ENCODE data around the gene CORO2B. TPM values are rescaled to one million over a fixed set of nuclear protein-coding genes. Genes with fewer than 3 reads are reported as not detected.

Gene CORO2B
- total and polyA plus RNA-seq, 2 experiments from 2014 or later, result 1.6 to 4.6 TPM

GRCh38 chr15:68593828-68594532 lies 15.2 kb downstream of the CORO2B start:
- H3K4me1 Mint-ChIP-seq, result peaks cover 31% of the 10 kb centered on the region
- Histone ChIP-seq H3K27ac (ENCODE audit: low read depth) (no peak overlapping the region), H3K27me3 (ENCODE audit: insufficient read depth) (no peaks in the 10 kb centered on the region), H3K36me3 (ENCODE audit: insufficient read depth) (no peaks in the 10 kb centered on the region), H3K79me2 (replicated peaks; ENCODE audit: insufficient read depth) (no peaks in the 10 kb centered on the region), H3K4me2 (no peak overlapping the region), H3K4me1 (ENCODE audit: insufficient read depth) (peaks cover 6% of the 10 kb centered on the region; the same call in 1 of the 2 replicates), H2AFZ (no peak overlapping the region), H3F3A (replicated peaks; ENCODE audit: low read depth) (no peaks in the 10 kb centered on the region), H4K20me1 (replicated peaks; ENCODE audit: insufficient read depth) (no peaks in the 10 kb centered on the region), H3K9me2 (ENCODE audit: insufficient read depth) (no peaks in the 10 kb centered on the region), H3K4me3 (no peak overlapping the region)
- ATAC-seq (no peak), DNase-seq (ENCODE audit: low spot score) (no peak)
- no peaks in the 10 kb centered on the region for H3K36me3 Mint-ChIP-seq (ENCODE audit: low read depth)
- H3K27me3 Mint-ChIP-seq (ENCODE audit: insufficient read depth, low read depth, poor library complexity), result peaks cover 9% of the 10 kb centered on the region
- H3K4me3 Mint-ChIP-seq, result no peak overlapping the region
- no peak overlapping the region for H3K27ac Mint-ChIP-seq
- H3K9me3 Mint-ChIP-seq, result no peaks in the 10 kb centered on the region
- TF ChIP-seq POLR2AphosphoS5 (IDR thresholded peaks at IDR 0.05; ENCODE audit: low read depth) (no peak), EZH2 (IDR thresholded peaks at IDR 0.05; ENCODE audit: low read depth, unreplicated experiment) (no peak), ZNF331 (CRISPR knock-in tag; IDR thresholded peaks at IDR 0.05; ENCODE audit: low read depth) (no peak), ZNF462 (CRISPR knock-in tag; IDR thresholded peaks at IDR 0.05) (no peak), STAT1 (IDR thresholded peaks at IDR 0.05; ENCODE audit: unreplicated experiment) (no peak), CTCF (conservative IDR thresholded peaks at IDR 0.05; ENCODE audit: low read depth in 2 of 2) (no peak), CREB1 (CRISPR knock-in tag; IDR thresholded peaks at IDR 0.05; ENCODE audit: low read depth) (no peak), JUNB (IDR thresholded peaks at IDR 0.05; ENCODE audit: unreplicated experiment) (no peak), ZNF114 (CRISPR knock-in tag; IDR thresholded peaks at IDR 0.05) (no peak), NANOG (IDR thresholded peaks at IDR 0.05; ENCODE audit: borderline replicate concordance) (no peak), EZH2phosphoT487 (IDR thresholded peaks at IDR 0.05; ENCODE audit: unreplicated experiment) (no peak)
- TF ChIP-seq, protein P1, sequence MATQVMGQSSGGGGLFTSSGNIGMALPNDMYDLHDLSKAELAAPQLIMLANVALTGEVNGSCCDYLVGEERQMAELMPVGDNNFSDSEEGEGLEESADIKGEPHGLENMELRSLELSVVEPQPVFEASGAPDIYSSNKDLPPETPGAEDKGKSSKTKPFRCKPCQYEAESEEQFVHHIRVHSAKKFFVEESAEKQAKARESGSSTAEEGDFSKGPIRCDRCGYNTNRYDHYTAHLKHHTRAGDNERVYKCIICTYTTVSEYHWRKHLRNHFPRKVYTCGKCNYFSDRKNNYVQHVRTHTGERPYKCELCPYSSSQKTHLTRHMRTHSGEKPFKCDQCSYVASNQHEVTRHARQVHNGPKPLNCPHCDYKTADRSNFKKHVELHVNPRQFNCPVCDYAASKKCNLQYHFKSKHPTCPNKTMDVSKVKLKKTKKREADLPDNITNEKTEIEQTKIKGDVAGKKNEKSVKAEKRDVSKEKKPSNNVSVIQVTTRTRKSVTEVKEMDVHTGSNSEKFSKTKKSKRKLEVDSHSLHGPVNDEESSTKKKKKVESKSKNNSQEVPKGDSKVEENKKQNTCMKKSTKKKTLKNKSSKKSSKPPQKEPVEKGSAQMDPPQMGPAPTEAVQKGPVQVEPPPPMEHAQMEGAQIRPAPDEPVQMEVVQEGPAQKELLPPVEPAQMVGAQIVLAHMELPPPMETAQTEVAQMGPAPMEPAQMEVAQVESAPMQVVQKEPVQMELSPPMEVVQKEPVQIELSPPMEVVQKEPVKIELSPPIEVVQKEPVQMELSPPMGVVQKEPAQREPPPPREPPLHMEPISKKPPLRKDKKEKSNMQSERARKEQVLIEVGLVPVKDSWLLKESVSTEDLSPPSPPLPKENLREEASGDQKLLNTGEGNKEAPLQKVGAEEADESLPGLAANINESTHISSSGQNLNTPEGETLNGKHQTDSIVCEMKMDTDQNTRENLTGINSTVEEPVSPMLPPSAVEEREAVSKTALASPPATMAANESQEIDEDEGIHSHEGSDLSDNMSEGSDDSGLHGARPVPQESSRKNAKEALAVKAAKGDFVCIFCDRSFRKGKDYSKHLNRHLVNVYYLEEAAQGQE (IDR thresholded peaks at IDR 0.05; ENCODE audit: unreplicated experiment), result no peak
- TF ChIP-seq, protein P2, sequence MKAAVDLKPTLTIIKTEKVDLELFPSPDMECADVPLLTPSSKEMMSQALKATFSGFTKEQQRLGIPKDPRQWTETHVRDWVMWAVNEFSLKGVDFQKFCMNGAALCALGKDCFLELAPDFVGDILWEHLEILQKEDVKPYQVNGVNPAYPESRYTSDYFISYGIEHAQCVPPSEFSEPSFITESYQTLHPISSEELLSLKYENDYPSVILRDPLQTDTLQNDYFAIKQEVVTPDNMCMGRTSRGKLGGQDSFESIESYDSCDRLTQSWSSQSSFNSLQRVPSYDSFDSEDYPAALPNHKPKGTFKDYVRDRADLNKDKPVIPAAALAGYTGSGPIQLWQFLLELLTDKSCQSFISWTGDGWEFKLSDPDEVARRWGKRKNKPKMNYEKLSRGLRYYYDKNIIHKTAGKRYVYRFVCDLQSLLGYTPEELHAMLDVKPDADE (IDR thresholded peaks at IDR 0.05), result no peak

All from GM23338 (cell line).